ENCODE results near the gene SLC23A1. TPM values are rescaled to one million over a fixed set of nuclear protein-coding genes. Genes with fewer than 3 reads are reported as not detected.

The SLC23A1 gene
- total RNA-seq, 2 donors from 2014 or later, result 0.95 to 1.6 TPM

DNA sequence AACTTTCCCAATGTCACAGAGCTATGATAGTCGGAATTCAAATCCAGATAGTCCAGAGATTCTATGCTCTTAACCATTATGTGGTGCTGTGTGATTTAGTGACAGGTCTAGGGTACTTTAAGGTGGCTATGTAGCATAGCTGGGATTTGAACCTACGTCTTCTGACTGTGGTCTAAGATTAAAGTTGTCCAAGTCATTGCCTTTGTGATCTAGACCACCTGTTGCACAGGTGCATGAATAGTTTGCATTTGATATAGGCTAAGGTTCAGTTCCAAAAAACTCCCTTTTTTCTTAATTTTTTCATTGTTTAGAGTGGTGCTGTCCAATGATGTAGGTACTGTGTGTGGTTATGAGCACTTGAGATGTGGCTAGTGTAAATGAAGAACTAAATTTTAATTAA is 38.9 kb downstream of the SLC23A1 start:
- H3K27me3 Mint-ChIP-seq, result no peaks in the 10 kb centered on the region
- H3K27ac Mint-ChIP-seq, result no peak overlapping the region
- ATAC-seq (replicated peaks), result no peak
- H3K9me3 Mint-ChIP-seq, result no peaks in the 10 kb centered on the region
- peaks cover 76% of the 10 kb centered on the region for H3K36me3 Mint-ChIP-seq (ENCODE audit: low read depth)
- peaks cover 28% of the 10 kb centered on the region for H3K4me1 Mint-ChIP-seq
- peak overlapping the region; percentile 100 for H3K4me3 Mint-ChIP-seq

GRCh38 chr5:139343476-139343875 is 39.6 kb downstream of the SLC23A1 start:
- Mint-ChIP-seq H3K27ac (peak overlapping the region; percentile 99), H3K9me3 (no peaks in the 10 kb centered on the region), H3K36me3 (ENCODE audit: low read depth) (peaks cover 69% of the 10 kb centered on the region), H3K27me3 (no peaks in the 10 kb centered on the region), H3K4me1 (peaks cover 28% of the 10 kb centered on the region), H3K4me3 (peak overlapping the region; percentile 100)
- no peak for ATAC-seq (replicated peaks)

- Mint-ChIP-seq H3K36me3 (ENCODE audit: low read depth) (peaks cover 61% of the 10 kb centered on the region), H3K4me3 (peak overlapping the region; percentile 100), H3K27ac (peak overlapping the region; percentile 99), H3K4me1 (peaks cover 28% of the 10 kb centered on the region), H3K9me3 (no peaks in the 10 kb centered on the region), H3K27me3 (no peaks in the 10 kb centered on the region)
- no peak for ATAC-seq (replicated peaks)
Observed at GRCh38 chr5:139342423-139342723, 40.7 kb downstream of the SLC23A1 start.

- ATAC-seq (replicated peaks), result peak; percentile 92
- Mint-ChIP-seq H3K27ac (peak within 1 kb of the TSS; percentile 99), H3K4me1 (peaks cover 29% of the 10 kb centered on the region), H3K27me3 (no peaks in the 10 kb centered on the region), H3K4me3 (peak within 1 kb of the TSS; percentile 100), H3K9me3 (no peaks in the 10 kb centered on the region), H3K36me3 (ENCODE audit: low read depth) (peaks cover 56% of the 10 kb centered on the region)
Observed at GRCh38 chr5:139341689-139342422, 41.2 kb downstream of the SLC23A1 start, which contains the start of gene PAIP2. Gene PAIP2 (plus strand): TSS chr5:139341854. CDS start chr5:139363785, 21,931 bp downstream.

DNA sequence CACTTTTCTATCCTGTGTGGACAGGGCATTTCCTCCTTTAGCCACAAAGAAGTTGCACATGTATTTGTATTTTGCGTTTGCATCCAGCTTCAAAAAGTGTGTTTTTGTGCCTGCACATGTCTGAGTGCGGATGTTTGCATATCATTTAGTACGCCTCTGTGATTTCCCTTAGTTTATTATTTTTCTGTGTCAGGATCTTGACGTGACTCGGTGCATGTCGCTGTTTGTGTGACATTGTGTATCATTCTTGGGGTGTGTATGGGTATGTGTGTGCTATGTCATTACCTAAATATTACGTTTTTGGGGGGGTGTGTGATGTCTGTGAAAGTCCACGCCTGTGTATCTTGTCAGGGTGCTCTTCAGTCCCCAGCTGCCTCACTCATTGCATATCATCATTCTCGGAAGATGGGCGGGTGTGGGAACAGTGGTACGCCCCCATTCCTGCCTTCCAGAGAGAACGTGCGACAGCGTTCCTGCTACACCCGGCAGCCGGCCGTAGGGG is 41.9 kb downstream of the SLC23A1 start:
- peak overlapping the region; percentile 99 for H3K27ac Mint-ChIP-seq
- H3K4me1 Mint-ChIP-seq, result peaks cover 33% of the 10 kb centered on the region
- peak overlapping the region; percentile 100 for H3K4me3 Mint-ChIP-seq
- H3K27me3 Mint-ChIP-seq, result no peaks in the 10 kb centered on the region
- no peak for ATAC-seq (replicated peaks)
- H3K9me3 Mint-ChIP-seq, result no peaks in the 10 kb centered on the region
- H3K36me3 Mint-ChIP-seq (ENCODE audit: low read depth), result peaks cover 51% of the 10 kb centered on the region

- H3K9me3 Mint-ChIP-seq, result no peaks in the 10 kb centered on the region
- peaks cover 28% of the 10 kb centered on the region for H3K4me1 Mint-ChIP-seq
- no peaks in the 10 kb centered on the region for H3K27me3 Mint-ChIP-seq
- H3K4me3 Mint-ChIP-seq, result peak overlapping the region; percentile 100
- ATAC-seq (replicated peaks), result no peak
- peak overlapping the region; percentile 99 for H3K27ac Mint-ChIP-seq
- peaks cover 42% of the 10 kb centered on the region for H3K36me3 Mint-ChIP-seq (ENCODE audit: low read depth)
Observed at GRCh38 chr5:139340051-139340450, 43.0 kb downstream of the SLC23A1 start.

GRCh38 chr5:139335811-139336210 is 47.3 kb downstream of the SLC23A1 start:
- Mint-ChIP-seq H3K4me1 (peaks cover 7% of the 10 kb centered on the region), H3K9me3 (no peaks in the 10 kb centered on the region), H3K4me3 (no peak overlapping the region)

More at GRCh38 chr5:139335811-139336210, 47.3 kb downstream of the SLC23A1 start:
- Mint-ChIP-seq H3K36me3 (ENCODE audit: low read depth) (peaks cover 22% of the 10 kb centered on the region), H3K27me3 (no peaks in the 10 kb centered on the region), H3K27ac (peak overlapping the region; percentile 74)
- ATAC-seq (replicated peaks), result peak; percentile 25

Other genes starting within 250 kb of the SLC23A1 start
- 10 to 100 TPM; 24.4 to 27.0 TPM for gene SIL1, start 184.9 kb downstream of the SLC23A1 start, total RNA-seq
- 100 to 1,000 TPM; 184 to 204 TPM for gene MATR3, start 89.6 kb downstream of the SLC23A1 start, total RNA-seq
- 100 to 1,000 TPM; 102 to 157 TPM for gene PAIP2, start 41.4 kb downstream of the SLC23A1 start, total RNA-seq
- 10 to 100 TPM; 39.9 to 55.2 TPM for gene MZB1, start 6.6 kb upstream of the SLC23A1 start, total RNA-seq
- 1 to 10 TPM; 4.7 to 6.4 TPM for gene PROB1, start 11.8 kb upstream of the SLC23A1 start, total RNA-seq
- gene SPATA24, start 20.8 kb upstream of the SLC23A1 start, total RNA-seq, result 1 to 10 TPM; 5.6 to 9.2 TPM
- 10 to 100 TPM; 23.4 to 41.5 TPM for gene DNAJC18, start 56.2 kb upstream of the SLC23A1 start, total RNA-seq
- 1 to 10 TPM; 3.3 to 4.1 TPM for gene ECSCR, start 79.4 kb upstream of the SLC23A1 start, total RNA-seq
- gene SMIM33, start 87.7 kb upstream of the SLC23A1 start, total RNA-seq, result under 1 TPM; 0.54 to 0.90 TPM
- gene STING1, start 99.5 kb upstream of the SLC23A1 start, total RNA-seq, result 100 to 1,000 TPM; 360 to 423 TPM
- 100 to 1,000 TPM; 200 to 270 TPM for gene UBE2D2, start 178.0 kb upstream of the SLC23A1 start, total RNA-seq

All from activated T-helper 17 cell treated with anti-CD3 and anti-CD28 coated beads, Interleukin-2, amount 50 U/mL, for 72 hours (primary cell).